OCI-LY7 (cell line): ENCODE results near the gene KRTDAP.

Source experiments
- CTCF ChIP-seq: fragments of 200-600 bp; sonication (generic); conservative IDR thresholded peaks from 2 replicates; pipeline ENCODE4 v1.5.1; 2014; ENCODE audit warnings: mild to moderate bottlenecking, antibody characterized with exemption, low read length, moderate library complexity, mixed read lengths
- EZH2phosphoT487 ChIP-seq: fragments of 200-600 bp; sonication (generic); IDR thresholded peaks from 2 replicates; pipeline ENCODE4 v1.6.1; 2018; ENCODE audit warnings: low read depth, borderline replicate concordance, mild to moderate bottlenecking, mixed run types, antibody characterized with exemption, low read length, moderate library complexity, mixed read lengths

DNA sequence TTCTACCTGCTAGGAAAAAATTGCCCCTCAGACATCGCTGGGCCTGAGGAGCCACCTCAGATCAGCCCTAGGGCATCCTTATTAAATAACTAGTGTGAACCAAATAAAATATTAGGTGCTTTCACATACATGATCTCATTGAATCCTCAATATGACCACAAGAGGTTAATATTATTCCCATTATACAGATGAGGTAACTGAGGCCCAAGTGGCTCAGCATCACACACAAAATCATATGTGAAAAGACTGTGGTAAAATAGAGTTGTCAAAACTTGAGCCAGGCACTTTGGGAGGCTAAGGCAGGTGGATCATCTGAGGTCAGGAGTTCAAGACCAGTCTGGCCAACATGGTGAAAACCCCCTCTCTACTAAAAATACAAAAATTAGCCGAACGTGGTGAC is 26.0 kb upstream of the KRTDAP start:
- TF ChIP-seq CTCF (no peak), EZH2phosphoT487 (no peak)
